GM12872 (cell line): ENCODE results near the gene RAB11FIP3.

Experiments
- CTCF ChIP-seq: IDR thresholded peaks from 3 replicates; pipeline ENCODE4 v1.5.1; 2011; ENCODE audit warnings: low read depth, mild to moderate bottlenecking, low read length, moderate library complexity; ENCODE audit not compliant: insufficient read depth

RAB11FIP3 gene

GRCh38 chr16:496097-496886 lies 70.8 kb downstream of the RAB11FIP3 start:
- TF ChIP-seq CTCF = no peak

GRCh38 chr16:497258-497657 lies 71.8 kb downstream of the RAB11FIP3 start:
- no peak for TF ChIP-seq CTCF

GRCh38 chr16:499924-500323 lies 74.5 kb downstream of the RAB11FIP3 start:
- no peak for TF ChIP-seq CTCF

- TF ChIP-seq CTCF = no peak
Measured at GRCh38 chr16:500709-501108, 75.3 kb downstream of the RAB11FIP3 start.

- no peak for TF ChIP-seq CTCF
Measured at GRCh38 chr16:502179-502943, 76.9 kb downstream of the RAB11FIP3 start.

- no peak for TF ChIP-seq CTCF
Measured at GRCh38 chr16:503150-504071, 78.0 kb downstream of the RAB11FIP3 start.
